HepG2 (cell line): ENCODE measurements around the gene ZNF770. TPM values are rescaled to one million over a fixed set of nuclear protein-coding genes. Genes with fewer than 3 reads are reported as not detected.

Source experiments
- ATF7-NPFF ChIP-seq: sonication (generic); formaldehyde crosslinking; IDR thresholded peaks from 2 replicates; pipeline ENCODE4 v1.8.1; 2023; ENCODE audit warnings: mild to moderate bottlenecking, low read depth, missing genetic modification reagents, moderate library complexity
- CENPT ChIP-seq: sonication (generic); formaldehyde crosslinking; IDR thresholded peaks from 2 replicates; pipeline ENCODE4 v1.8.0; 2022; ENCODE audit warnings: low read depth, mild to moderate bottlenecking, moderate library complexity, missing genetic modification reagents
- HMGXB3 ChIP-seq: sonication (generic); formaldehyde crosslinking; IDR thresholded peaks from 2 replicates; pipeline ENCODE4 v1.4.0; 2020; ENCODE audit warnings: missing genetic modification reagents, borderline replicate concordance
- PBX2 ChIP-seq: IDR thresholded peaks from 2 replicates; pipeline ENCODE4 v1.6.1; 2016; ENCODE audit warnings: control low read depth
- POGZ ChIP-seq: sonication (generic); formaldehyde crosslinking; IDR thresholded peaks from 2 replicates; pipeline ENCODE4 v1.4.0; 2020; ENCODE audit warnings: mild to moderate bottlenecking, missing genetic modification reagents
- PPARG ChIP-seq: conservative IDR thresholded peaks from 2 replicates; pipeline ENCODE4 v1.6.1; 2016; ENCODE audit warnings: missing biosample characterization, missing genetic modification reagents
- RCOR2 ChIP-seq: IDR thresholded peaks from 2 replicates; pipeline ENCODE4 v1.6.1; 2016; ENCODE audit warnings: missing biosample characterization, missing genetic modification reagents
- SATB2 ChIP-seq: sonication (generic); formaldehyde crosslinking; IDR thresholded peaks from 2 replicates; pipeline ENCODE4 v1.5.0; 2020; ENCODE audit warnings: missing genetic modification reagents
- ZBTB3 ChIP-seq: sonication (generic); formaldehyde crosslinking; IDR thresholded peaks from 2 replicates; pipeline ENCODE4 v1.4.0; 2020; ENCODE audit warnings: low read depth, mild to moderate bottlenecking, moderate library complexity, missing genetic modification reagents, borderline replicate concordance
- ZFP37 ChIP-seq: sonication (generic); formaldehyde crosslinking; IDR thresholded peaks from 2 replicates; pipeline ENCODE4 v1.4.0; 2020; ENCODE audit warnings: missing genetic modification reagents, borderline replicate concordance
- ZNF160 ChIP-seq: sonication (generic); formaldehyde crosslinking; IDR thresholded peaks from 2 replicates; pipeline ENCODE4 v1.8.0; 2022; ENCODE audit warnings: mild to moderate bottlenecking, inconsistent platforms, missing genetic modification reagents
- ZNF251 ChIP-seq: sonication (generic); formaldehyde crosslinking; IDR thresholded peaks from 2 replicates; pipeline ENCODE4 v1.9.0; 2021; ENCODE audit warnings: mild to moderate bottlenecking, missing genetic modification reagents
- ZNF7 ChIP-seq: IDR thresholded peaks from 2 replicates; pipeline ENCODE4 v1.6.1; 2016; ENCODE audit warnings: missing biosample characterization, missing genetic modification reagents
- ZSCAN21 ChIP-seq: sonication (generic); formaldehyde crosslinking; IDR thresholded peaks from 2 replicates; pipeline ENCODE4 v1.8.0; 2022; ENCODE audit warnings: mild to moderate bottlenecking, missing genetic modification reagents, moderate library complexity, borderline replicate concordance
- polyA plus RNA-seq, 8 experiments: library from polyadenylated mRNA; depleted of rRNA in 3 of 8; stranded (reverse) in 7 of 8; unstranded in 1 of 8; fragments of >200 nt; fragmentation: Illumina TruSeq in 4 of 8; extraction: Trizol in 4 of 8; gene quantifications; 2 replicates each; pipeline versions ENCODE4 v1.2.1 to v1.2.3, GENCODE V29; 2011 to 2016; ENCODE audit warnings: low read depth in 4 of 8, missing spikeins in 1 of 8, mixed read lengths in 1 of 8; ENCODE audit not compliant: insufficient read depth in 1 of 8
- total RNA-seq, 5 experiments: library from RNA; depleted of rRNA; stranded (reverse); fragments of >200 nt; fragmentation: Illumina TruSeq; extraction: Trizol; gene quantifications; 2 replicates each; pipeline ENCODE4 v1.2.3, GENCODE V29; 2016; ENCODE audit warnings: low read depth in 1 of 5
- TF ChIP-seq, protein P1 (sequence below): sonication (generic); formaldehyde crosslinking; IDR thresholded peaks from 2 replicates; pipeline ENCODE4 v1.5.0; 2020; ENCODE audit warnings: mild to moderate bottlenecking, missing genetic modification reagents, borderline replicate concordance
- TF ChIP-seq, protein P2 (sequence below): sonication (generic); formaldehyde crosslinking; IDR thresholded peaks from 2 replicates; pipeline ENCODE4 v1.4.0; 2020; ENCODE audit warnings: mild to moderate bottlenecking, low read depth, missing genetic modification reagents

Gene ZNF770
- total and polyA plus RNA-seq, 2 of the 13 experiments (the other 11 are each of a cell fraction or from before 2014, with no cell fraction given) = 15.5 to 33.1 TPM

DNA sequence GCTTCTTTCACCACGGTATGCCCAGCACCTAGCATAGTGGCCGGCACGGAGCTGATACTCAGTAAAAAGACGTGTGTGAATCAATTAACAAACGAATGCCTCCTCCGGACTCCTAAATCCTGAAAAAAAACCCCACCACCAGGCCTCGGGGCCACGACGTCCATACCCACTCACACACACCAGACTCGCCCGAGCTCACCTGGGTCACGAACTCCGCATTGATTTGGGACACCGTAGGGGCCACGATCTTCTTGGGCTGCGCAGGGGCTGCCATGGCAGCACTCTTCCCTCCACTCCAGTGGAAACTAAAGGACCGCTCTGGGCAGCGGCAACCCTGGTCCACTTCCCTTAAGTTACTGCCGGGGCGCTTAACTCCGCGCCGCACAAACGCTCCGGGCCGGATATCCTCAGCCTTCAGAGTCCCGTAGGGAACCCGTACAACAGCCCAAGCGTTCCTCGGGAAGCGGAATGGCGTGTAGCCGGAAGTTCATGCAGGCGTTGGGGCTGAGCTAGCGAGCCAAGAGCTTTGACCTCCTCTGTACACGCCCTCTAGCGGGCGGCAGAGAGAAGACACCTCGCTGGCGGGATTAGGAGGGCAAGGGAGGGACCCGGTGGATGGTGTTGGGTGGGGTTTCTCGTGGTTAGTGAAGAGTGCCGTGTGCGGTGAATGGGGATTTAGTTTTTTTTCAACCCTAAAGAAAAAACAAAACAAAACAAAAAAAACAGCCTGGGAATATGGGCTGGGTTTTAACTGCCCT is 18.6 kb downstream of the ZNF770 start, which contains the start of gene AQR (continued):
- TF ChIP-seq, protein P1, sequence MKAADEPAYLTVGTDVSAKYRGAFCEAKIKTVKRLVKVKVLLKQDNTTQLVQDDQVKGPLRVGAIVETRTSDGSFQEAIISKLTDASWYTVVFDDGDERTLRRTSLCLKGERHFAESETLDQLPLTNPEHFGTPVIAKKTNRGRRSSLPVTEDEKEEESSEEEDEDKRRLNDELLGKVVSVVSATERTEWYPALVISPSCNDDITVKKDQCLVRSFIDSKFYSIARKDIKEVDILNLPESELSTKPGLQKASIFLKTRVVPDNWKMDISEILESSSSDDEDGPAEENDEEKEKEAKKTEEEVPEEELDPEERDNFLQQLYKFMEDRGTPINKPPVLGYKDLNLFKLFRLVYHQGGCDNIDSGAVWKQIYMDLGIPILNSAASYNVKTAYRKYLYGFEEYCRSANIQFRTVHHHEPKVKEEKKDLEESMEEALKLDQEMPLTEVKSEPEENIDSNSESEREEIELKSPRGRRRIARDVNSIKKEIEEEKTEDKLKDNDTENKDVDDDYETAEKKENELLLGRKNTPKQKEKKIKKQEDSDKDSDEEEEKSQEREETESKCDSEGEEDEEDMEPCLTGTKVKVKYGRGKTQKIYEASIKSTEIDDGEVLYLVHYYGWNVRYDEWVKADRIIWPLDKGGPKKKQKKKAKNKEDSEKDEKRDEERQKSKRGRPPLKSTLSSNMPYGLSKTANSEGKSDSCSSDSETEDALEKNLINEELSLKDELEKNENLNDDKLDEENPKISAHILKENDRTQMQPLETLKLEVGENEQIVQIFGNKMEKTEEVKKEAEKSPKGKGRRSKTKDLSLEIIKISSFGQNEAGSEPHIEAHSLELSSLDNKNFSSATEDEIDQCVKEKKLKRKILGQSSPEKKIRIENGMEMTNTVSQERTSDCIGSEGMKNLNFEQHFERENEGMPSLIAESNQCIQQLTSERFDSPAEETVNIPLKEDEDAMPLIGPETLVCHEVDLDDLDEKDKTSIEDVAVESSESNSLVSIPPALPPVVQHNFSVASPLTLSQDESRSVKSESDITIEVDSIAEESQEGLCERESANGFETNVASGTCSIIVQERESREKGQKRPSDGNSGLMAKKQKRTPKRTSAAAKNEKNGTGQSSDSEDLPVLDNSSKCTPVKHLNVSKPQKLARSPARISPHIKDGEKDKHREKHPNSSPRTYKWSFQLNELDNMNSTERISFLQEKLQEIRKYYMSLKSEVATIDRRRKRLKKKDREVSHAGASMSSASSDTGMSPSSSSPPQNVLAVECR = peak; percentile 91
- TF ChIP-seq HMGXB3 (CRISPR knock-in tag) (0 out of 2 replicates have a peak, but pooled peaks have one; percentile 58), RCOR2 (CRISPR knock-in tag) (no peak), ZBTB3 (no peak), ZNF160 (CRISPR knock-in tag) (peak; percentile 54; the same call in 1 of the 2 replicates), SATB2 (CRISPR knock-in tag) (0 out of 2 replicates have a peak, but pooled peaks have one; percentile 60), ZNF251 (no peak), ATF7-NPFF (no peak; the same call in 1 of the 2 replicates), CENPT (CRISPR knock-in tag) (no peak), PPARG (CRISPR knock-in tag) (no peak; the same call in 1 of the 2 replicates), ZSCAN21 (CRISPR knock-in tag) (peak; percentile 53; the same call in 1 of the 2 replicates), PBX2 (CRISPR knock-in tag) (no peak), ZNF7 (no peak), ZFP37 (CRISPR knock-in tag) (0 out of 2 replicates have a peak, but pooled peaks have one; percentile 59), POGZ (CRISPR knock-in tag) (peak; percentile 98)
- TF ChIP-seq, protein P2, sequence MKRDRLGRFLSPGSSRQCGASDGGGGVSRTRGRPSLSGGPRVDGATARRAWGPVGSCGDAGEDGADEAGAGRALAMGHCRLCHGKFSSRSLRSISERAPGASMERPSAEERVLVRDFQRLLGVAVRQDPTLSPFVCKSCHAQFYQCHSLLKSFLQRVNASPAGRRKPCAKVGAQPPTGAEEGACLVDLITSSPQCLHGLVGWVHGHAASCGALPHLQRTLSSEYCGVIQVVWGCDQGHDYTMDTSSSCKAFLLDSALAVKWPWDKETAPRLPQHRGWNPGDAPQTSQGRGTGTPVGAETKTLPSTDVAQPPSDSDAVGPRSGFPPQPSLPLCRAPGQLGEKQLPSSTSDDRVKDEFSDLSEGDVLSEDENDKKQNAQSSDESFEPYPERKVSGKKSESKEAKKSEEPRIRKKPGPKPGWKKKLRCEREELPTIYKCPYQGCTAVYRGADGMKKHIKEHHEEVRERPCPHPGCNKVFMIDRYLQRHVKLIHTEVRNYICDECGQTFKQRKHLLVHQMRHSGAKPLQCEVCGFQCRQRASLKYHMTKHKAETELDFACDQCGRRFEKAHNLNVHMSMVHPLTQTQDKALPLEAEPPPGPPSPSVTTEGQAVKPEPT = no peak
